ENCODE measurements around the gene RAB11FIP4.

RAB11FIP4 gene

DNA sequence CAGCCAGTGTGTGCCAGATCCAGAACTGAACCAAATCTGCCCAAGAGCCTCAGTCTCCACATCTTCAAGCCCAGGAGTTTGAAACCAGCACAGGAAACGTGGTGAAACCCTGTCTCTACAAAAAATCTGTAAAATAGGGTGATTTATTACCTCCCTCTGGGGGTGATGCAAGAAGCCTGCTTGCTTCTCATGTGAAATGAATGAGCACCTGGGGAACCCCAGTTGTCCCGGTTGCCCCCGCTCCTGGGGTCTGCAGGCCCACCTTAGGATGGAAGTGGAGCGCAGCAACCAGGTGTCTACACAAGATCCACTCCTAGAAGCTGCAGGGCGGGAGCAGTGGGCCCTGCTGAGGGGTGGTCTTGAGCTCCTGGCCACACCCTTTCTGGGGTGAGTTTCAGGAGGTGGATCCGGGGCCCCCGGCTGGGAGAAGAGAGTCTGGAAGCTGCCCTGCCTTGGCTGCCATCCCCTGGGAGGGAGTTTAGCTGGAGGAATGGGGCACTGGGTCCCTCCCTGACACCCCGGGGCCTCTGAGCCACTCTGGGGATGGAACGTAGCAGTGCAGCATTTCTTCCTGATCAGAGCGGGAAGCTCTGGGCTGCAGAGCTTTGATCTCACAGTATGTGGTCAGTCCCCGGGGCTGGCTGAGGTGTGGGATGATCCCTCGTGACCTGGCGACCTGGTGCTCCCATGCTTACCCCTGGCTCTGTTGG lies 117.8 kb downstream of the RAB11FIP4 start:
- no peak for DNase-seq
- H3K4me1 ChIP-seq (ENCODE audit: control insufficient read depth, insufficient read depth, low read length, poor library complexity, severe bottlenecking): peaks cover 40% of the 10 kb centered on the region

DNA sequence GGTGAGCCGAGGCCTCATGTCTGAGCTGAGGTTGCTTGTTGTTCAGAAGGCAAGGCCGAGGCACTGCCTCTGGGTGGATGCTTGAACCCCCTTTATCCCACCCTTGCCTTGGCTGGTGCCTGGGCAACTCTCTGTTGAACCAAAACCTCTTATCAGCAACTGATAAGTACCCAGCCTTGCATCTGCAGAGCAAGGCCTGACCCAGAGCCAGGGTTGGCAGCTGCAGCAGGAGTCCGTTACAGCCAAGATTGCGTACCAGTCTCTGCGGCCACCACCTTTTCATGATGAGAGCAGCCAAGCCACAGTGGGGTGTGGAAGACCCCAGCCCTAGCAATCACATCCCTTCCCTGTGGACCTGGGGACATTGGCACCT lies 118.3 kb downstream of the RAB11FIP4 start:
- H3K4me3 ChIP-seq (ENCODE audit: insufficient read depth, low read depth, low read length, poor library complexity, severe bottlenecking): peak overlapping the region; percentile 31
- H3K27me3 ChIP-seq (replicated peaks; ENCODE audit: control insufficient read depth, insufficient read depth, low read length, poor library complexity, severe bottlenecking): no peaks in the 10 kb centered on the region
- DNase-seq: no peak
- H3K4me1 ChIP-seq (ENCODE audit: control insufficient read depth, insufficient read depth, low read length, poor library complexity, severe bottlenecking): peaks cover 40% of the 10 kb centered on the region
- peak overlapping the region; percentile 74 for H3K27ac ChIP-seq (ENCODE audit: insufficient read depth, low read length, poor library complexity, severe bottlenecking)
- H3K36me3 ChIP-seq (ENCODE audit: control insufficient read depth, insufficient read depth, low read length): no peaks in the 10 kb centered on the region
- no peaks in the 10 kb centered on the region for H3K9me3 ChIP-seq (ENCODE audit: control insufficient read depth, low read length)

More for the DNA sequence above, 117.8 kb downstream of the RAB11FIP4 start:
- Histone ChIP-seq H3K27ac (ENCODE audit: insufficient read depth, low read length, poor library complexity, severe bottlenecking) (peak overlapping the region; percentile 74), H3K27me3 (replicated peaks; ENCODE audit: control insufficient read depth, insufficient read depth, low read length, poor library complexity, severe bottlenecking) (no peaks in the 10 kb centered on the region), H3K9me3 (ENCODE audit: control insufficient read depth, low read length) (no peaks in the 10 kb centered on the region), H3K4me3 (ENCODE audit: insufficient read depth, low read depth, low read length, poor library complexity, severe bottlenecking) (peak overlapping the region; percentile 31), H3K36me3 (ENCODE audit: control insufficient read depth, insufficient read depth, low read length) (no peaks in the 10 kb centered on the region)

- Histone ChIP-seq H3K4me1 (ENCODE audit: control insufficient read depth, insufficient read depth, low read length, poor library complexity, severe bottlenecking) (peaks cover 40% of the 10 kb centered on the region), H3K36me3 (ENCODE audit: control insufficient read depth, insufficient read depth, low read length) (no peaks in the 10 kb centered on the region), H3K27me3 (replicated peaks; ENCODE audit: control insufficient read depth, insufficient read depth, low read length, poor library complexity, severe bottlenecking) (no peaks in the 10 kb centered on the region), H3K27ac (ENCODE audit: insufficient read depth, low read length, poor library complexity, severe bottlenecking) (peak overlapping the region; percentile 74), H3K9me3 (ENCODE audit: control insufficient read depth, low read length) (no peaks in the 10 kb centered on the region), H3K4me3 (ENCODE audit: insufficient read depth, low read depth, low read length, poor library complexity, severe bottlenecking) (peak overlapping the region; percentile 31)
- DNase-seq: no peak
Observed at GRCh38 chr17:31510308-31511194, 119.1 kb downstream of the RAB11FIP4 start.

DNA sequence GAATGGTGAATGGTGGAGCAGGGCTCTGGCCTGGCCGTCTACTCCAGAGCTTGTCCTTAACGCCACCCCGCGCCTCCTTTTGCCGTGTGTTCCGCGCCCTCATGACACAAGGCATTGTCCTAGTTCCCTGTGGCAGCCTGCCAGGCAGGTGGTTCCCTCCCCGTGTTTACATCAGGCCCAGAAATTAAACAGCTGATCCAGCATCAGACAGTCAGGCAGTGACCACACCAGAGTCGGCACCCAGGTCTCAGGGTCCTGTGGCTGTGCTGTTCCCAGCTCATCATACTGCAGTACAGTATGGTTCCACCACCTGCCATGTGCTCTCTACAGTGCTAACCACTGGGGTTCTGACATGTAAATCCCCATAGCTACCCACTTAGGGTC lies 119.7 kb downstream of the RAB11FIP4 start:
- no peak overlapping the region for H3K27ac ChIP-seq (ENCODE audit: insufficient read depth, low read length, poor library complexity, severe bottlenecking)
- no peak overlapping the region for H3K4me3 ChIP-seq (ENCODE audit: insufficient read depth, low read depth, low read length, poor library complexity, severe bottlenecking)
- H3K27me3 ChIP-seq (replicated peaks; ENCODE audit: control insufficient read depth, insufficient read depth, low read length, poor library complexity, severe bottlenecking): no peaks in the 10 kb centered on the region
- DNase-seq: no peak
- no peaks in the 10 kb centered on the region for H3K36me3 ChIP-seq (ENCODE audit: control insufficient read depth, insufficient read depth, low read length)
- H3K9me3 ChIP-seq (ENCODE audit: control insufficient read depth, low read length): no peaks in the 10 kb centered on the region
- H3K4me1 ChIP-seq (ENCODE audit: control insufficient read depth, insufficient read depth, low read length, poor library complexity, severe bottlenecking): peaks cover 40% of the 10 kb centered on the region

DNA sequence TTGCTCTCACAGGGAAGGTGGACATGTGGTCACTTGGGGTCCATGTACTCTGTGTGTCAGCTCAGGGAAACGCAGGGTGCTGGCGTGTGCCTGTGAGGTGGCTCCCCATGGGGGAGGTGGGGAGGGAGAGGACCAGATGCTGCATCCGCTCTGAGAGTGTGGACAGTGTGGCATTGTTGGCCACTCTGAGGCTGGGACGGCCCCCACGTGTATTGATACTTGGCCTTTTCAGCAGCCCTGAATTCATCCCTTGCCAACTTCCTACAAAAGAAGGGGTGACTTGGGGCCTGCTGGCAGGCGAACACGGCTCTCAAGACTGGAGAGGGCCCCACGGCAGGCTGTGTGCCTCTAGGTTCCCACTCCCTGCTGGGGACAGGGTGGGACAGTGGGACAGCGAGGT lies 120.1 kb downstream of the RAB11FIP4 start:
- peaks cover 40% of the 10 kb centered on the region for H3K4me1 ChIP-seq (ENCODE audit: control insufficient read depth, insufficient read depth, low read length, poor library complexity, severe bottlenecking)
- peak overlapping the region; percentile 12 for H3K27ac ChIP-seq (ENCODE audit: insufficient read depth, low read length, poor library complexity, severe bottlenecking)
- no peaks in the 10 kb centered on the region for H3K9me3 ChIP-seq (ENCODE audit: control insufficient read depth, low read length)
- H3K4me3 ChIP-seq (ENCODE audit: insufficient read depth, low read depth, low read length, poor library complexity, severe bottlenecking): no peak overlapping the region
- DNase-seq: no peak
- no peaks in the 10 kb centered on the region for H3K36me3 ChIP-seq (ENCODE audit: control insufficient read depth, insufficient read depth, low read length)
- no peaks in the 10 kb centered on the region for H3K27me3 ChIP-seq (replicated peaks; ENCODE audit: control insufficient read depth, insufficient read depth, low read length, poor library complexity, severe bottlenecking)

DNA sequence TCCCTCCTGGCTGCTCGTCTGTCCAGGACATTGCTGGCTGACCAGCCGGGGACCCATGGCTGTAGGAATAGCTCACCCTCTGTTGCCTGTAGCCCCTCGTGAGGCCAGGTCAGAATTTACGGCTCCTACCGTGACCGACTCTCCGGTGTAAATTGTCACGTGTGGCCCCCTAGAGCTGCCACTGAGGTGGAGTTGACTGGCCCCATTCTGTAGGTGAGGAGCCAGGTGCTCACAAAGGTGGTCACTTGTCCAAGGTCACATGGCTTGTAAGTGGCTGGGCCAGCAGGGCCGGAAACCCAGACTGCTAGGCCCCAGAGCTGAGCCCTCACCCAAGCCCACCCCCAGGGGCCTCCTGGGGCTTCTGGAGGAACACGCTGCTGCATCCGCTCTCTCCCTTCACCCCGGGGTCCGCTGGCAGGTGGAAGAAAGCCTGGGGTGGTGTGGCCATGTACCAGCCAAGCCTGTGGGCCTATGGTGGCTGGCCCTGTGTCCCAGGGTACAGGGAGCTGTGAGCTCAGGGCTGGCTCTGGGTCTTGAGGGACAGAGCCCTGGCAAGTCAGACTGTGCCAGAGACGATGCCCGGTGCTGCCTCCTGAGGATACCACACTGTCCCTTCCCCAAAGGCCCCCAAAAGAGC lies 120.7 kb downstream of the RAB11FIP4 start:
- no peak overlapping the region for H3K4me3 ChIP-seq (ENCODE audit: insufficient read depth, low read depth, low read length, poor library complexity, severe bottlenecking)
- no peaks in the 10 kb centered on the region for H3K36me3 ChIP-seq (ENCODE audit: control insufficient read depth, insufficient read depth, low read length)
- H3K27ac ChIP-seq (ENCODE audit: insufficient read depth, low read length, poor library complexity, severe bottlenecking): peak overlapping the region; percentile 46
- DNase-seq: no peak
- no peaks in the 10 kb centered on the region for H3K27me3 ChIP-seq (replicated peaks; ENCODE audit: control insufficient read depth, insufficient read depth, low read length, poor library complexity, severe bottlenecking)
- peaks cover 40% of the 10 kb centered on the region for H3K4me1 ChIP-seq (ENCODE audit: control insufficient read depth, insufficient read depth, low read length, poor library complexity, severe bottlenecking)
- no peaks in the 10 kb centered on the region for H3K9me3 ChIP-seq (ENCODE audit: control insufficient read depth, low read length)

DNA sequence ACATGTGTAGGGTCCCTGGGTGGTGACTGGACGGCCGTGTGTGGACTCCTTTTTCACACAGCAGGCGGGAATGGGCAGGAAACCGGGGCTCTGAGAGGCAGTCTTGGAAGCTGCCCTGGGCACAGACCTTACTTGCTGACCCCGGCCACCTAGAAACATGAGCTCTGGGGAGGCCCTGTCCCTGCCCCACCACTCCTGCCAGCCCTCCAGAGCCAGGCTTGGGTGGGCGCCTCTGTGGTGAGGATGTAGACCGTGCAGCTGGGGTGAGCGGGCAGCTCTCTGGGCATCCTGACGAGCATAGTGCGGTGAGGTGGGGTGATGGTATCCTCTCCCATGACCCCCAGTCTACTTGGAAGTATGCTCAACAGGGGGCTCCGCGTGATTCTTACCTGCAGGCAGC lies 121.3 kb downstream of the RAB11FIP4 start:
- no peak for DNase-seq
- Histone ChIP-seq H3K36me3 (ENCODE audit: control insufficient read depth, insufficient read depth, low read length) (no peaks in the 10 kb centered on the region), H3K9me3 (ENCODE audit: control insufficient read depth, low read length) (no peaks in the 10 kb centered on the region), H3K27ac (ENCODE audit: insufficient read depth, low read length, poor library complexity, severe bottlenecking) (peak overlapping the region; percentile 46), H3K4me3 (ENCODE audit: insufficient read depth, low read depth, low read length, poor library complexity, severe bottlenecking) (no peak overlapping the region), H3K27me3 (replicated peaks; ENCODE audit: control insufficient read depth, insufficient read depth, low read length, poor library complexity, severe bottlenecking) (no peaks in the 10 kb centered on the region), H3K4me1 (ENCODE audit: control insufficient read depth, insufficient read depth, low read length, poor library complexity, severe bottlenecking) (peaks cover 35% of the 10 kb centered on the region)

DNA sequence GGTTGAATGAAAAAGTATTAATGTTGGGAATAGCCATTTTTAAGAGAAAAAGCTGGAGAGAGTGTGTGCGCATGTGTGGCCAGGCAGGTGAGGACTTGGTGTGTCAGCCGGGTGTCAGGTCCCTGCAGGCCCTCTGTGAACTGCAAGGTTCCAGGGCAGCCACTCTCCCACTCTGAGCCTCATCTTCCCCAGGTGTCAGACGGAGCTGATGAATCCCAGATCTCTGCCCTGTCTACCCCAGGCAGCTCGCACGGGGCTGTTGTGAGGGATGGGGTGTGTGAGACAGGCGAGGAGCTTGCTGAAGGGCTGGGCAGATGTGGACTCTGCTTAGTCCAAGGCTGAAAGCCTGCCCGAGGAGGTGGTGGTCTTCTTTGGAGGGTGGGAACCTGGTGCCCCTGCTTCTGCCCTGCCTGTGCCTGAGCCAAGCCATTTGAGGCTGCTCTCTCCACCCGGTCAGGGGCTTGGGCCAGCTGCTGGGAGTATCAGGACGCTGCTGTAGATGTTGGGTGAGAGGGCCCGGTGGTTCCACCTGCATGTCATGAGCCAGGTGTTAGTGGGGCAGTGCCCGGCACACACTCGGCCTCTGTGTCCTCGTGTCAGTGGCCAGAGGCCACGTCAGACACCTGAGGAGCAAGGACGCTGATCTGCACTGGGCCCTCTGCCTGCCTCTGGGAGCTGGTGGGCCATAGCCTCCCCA lies 122.4 kb downstream of the RAB11FIP4 start:
- H3K4me3 ChIP-seq (ENCODE audit: insufficient read depth, low read depth, low read length, poor library complexity, severe bottlenecking): no peak overlapping the region
- H3K27ac ChIP-seq (ENCODE audit: insufficient read depth, low read length, poor library complexity, severe bottlenecking): no peak overlapping the region
- peaks cover 27% of the 10 kb centered on the region for H3K4me1 ChIP-seq (ENCODE audit: control insufficient read depth, insufficient read depth, low read length, poor library complexity, severe bottlenecking)
- DNase-seq: no peak
- H3K27me3 ChIP-seq (replicated peaks; ENCODE audit: control insufficient read depth, insufficient read depth, low read length, poor library complexity, severe bottlenecking): no peaks in the 10 kb centered on the region
- no peaks in the 10 kb centered on the region for H3K36me3 ChIP-seq (ENCODE audit: control insufficient read depth, insufficient read depth, low read length)
- H3K9me3 ChIP-seq (ENCODE audit: control insufficient read depth, low read length): no peaks in the 10 kb centered on the region

DNA sequence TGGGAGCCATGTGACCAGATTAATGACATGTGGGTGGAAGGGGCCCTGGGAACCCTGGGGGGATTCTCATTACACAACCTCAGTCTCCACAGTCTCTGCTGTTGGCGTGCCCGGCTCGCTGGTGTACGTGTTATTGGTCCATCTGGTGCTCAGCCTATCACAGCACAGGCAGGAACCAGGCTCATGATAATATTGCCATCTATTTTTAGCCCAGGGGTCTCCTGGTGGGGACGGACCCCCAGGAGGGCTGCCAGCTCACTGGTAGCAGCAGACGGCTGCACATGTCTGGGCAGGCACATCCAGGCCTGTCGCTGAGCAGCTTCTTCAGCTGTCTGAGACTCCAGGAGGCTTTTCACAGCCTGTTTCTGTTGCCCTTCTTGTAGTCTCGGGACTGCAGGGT lies 123.8 kb downstream of the RAB11FIP4 start:
- Histone ChIP-seq H3K27me3 (replicated peaks; ENCODE audit: control insufficient read depth, insufficient read depth, low read length, poor library complexity, severe bottlenecking) (no peaks in the 10 kb centered on the region), H3K4me1 (ENCODE audit: control insufficient read depth, insufficient read depth, low read length, poor library complexity, severe bottlenecking) (peaks cover 13% of the 10 kb centered on the region), H3K27ac (ENCODE audit: insufficient read depth, low read length, poor library complexity, severe bottlenecking) (no peak overlapping the region), H3K4me3 (ENCODE audit: insufficient read depth, low read depth, low read length, poor library complexity, severe bottlenecking) (no peak overlapping the region), H3K9me3 (ENCODE audit: control insufficient read depth, low read length) (no peaks in the 10 kb centered on the region), H3K36me3 (ENCODE audit: control insufficient read depth, insufficient read depth, low read length) (peaks cover 6% of the 10 kb centered on the region)
- DNase-seq: no peak

Data from effector memory CD4-positive, alpha-beta T cell (primary cell).